IMR-90 (cell line): Measurements from ENCODE around the gene CENPT. TPM values are rescaled to one million over a fixed set of nuclear protein-coding genes. Genes with fewer than 3 reads are reported as not detected.

Experiments
- ATAC-seq: fragments of 200-7000 bp; cut with Tn5 transposase; 2 replicates; pipeline ENCODE4 v1.9.1; 2020; ENCODE audit warnings: low read depth, mild to moderate bottlenecking, moderate library complexity
- BruUV-seq: library from RNA; stranded (reverse); fragments of 400-500 nt; replicated peaks from 2 replicates; lab custom pipeline; 2021; lab: Mats Ljungman, UMichigan
- CTCF ChIA-PET: fragments of 300-600 bp; formaldehyde crosslinking; extraction: SDS; loops from one replicate; lab custom pipeline; 2021; ENCODE audit warnings: antibody characterized with exemption; lab: Yijun Ruan, JAX
- POLR2A ChIA-PET: fragments of 300-600 bp; sonication (Branson Sonifier 250); formaldehyde crosslinking; loops from one replicate; lab custom pipeline; 2022; ENCODE audit warnings: antibody characterized with exemption; ENCODE audit not compliant: unreplicated experiment; lab: Charles Lee
- DNase-seq: peaks from one replicate; pipeline ENCODE4 v3.0.0; 2013
- H2AFZ ChIP-seq: replicated peaks from 2 replicates; pipeline ENCODE3; 2013; ENCODE audit warnings: low read length, mild to moderate bottlenecking; ENCODE audit not compliant: poor library complexity
- H2AK5ac ChIP-seq: 2 replicates; pipeline ENCODE4 v1.6.1; 2013; ENCODE audit warnings: low read depth, low read length, inconsistent platforms
- H2AK9ac ChIP-seq: replicated peaks from 2 replicates; pipeline ENCODE3; 2013; ENCODE audit warnings: mild to moderate bottlenecking, low read depth, low read length, moderate library complexity; ENCODE audit not compliant: poor library complexity
- H2BK120ac ChIP-seq: 2 replicates; pipeline ENCODE4 v1.6.1; 2013; ENCODE audit warnings: low read depth, low read length, inconsistent platforms
- H2BK15ac ChIP-seq: 3 replicates; pipeline ENCODE4 v1.6.1; 2013; ENCODE audit warnings: low read depth, low read length, inconsistent platforms
- H2BK20ac ChIP-seq: 2 replicates; pipeline ENCODE4 v1.6.1; 2013; ENCODE audit warnings: low read depth, mild to moderate bottlenecking, inconsistent platforms, low read length, moderate library complexity
- H2BK5ac ChIP-seq: 2 replicates; pipeline ENCODE4 v1.6.1; 2013; ENCODE audit warnings: mild to moderate bottlenecking, low read depth, low read length, inconsistent platforms; ENCODE audit not compliant: poor library complexity, severe bottlenecking
- H3K14ac ChIP-seq: replicated peaks from 2 replicates; pipeline ENCODE4 v1.6.1; 2013; ENCODE audit warnings: low read depth, low read length, inconsistent platforms
- H3K18ac ChIP-seq: 2 replicates; pipeline ENCODE4 v1.6.1; 2013; ENCODE audit warnings: low read depth, low read length, control low read depth
- H3K23ac ChIP-seq: 2 replicates; pipeline ENCODE4 v1.6.1; 2013; ENCODE audit warnings: low read depth, low read length, inconsistent platforms
- H3K27ac ChIP-seq: 2 replicates; pipeline ENCODE4 v1.5.1; 2013; ENCODE audit warnings: mild to moderate bottlenecking, control low read depth, low read length; ENCODE audit not compliant: insufficient read depth
- H3K27me3 ChIP-seq: 2 replicates; pipeline ENCODE4 v1.6.1; 2013; ENCODE audit warnings: low read length; ENCODE audit not compliant: control insufficient read depth, insufficient read depth
- H3K36me3 ChIP-seq: 2 replicates; pipeline ENCODE4 v1.6.1; 2013; ENCODE audit warnings: low read length, mixed read lengths; ENCODE audit not compliant: control insufficient read depth, insufficient read depth
- H3K4ac ChIP-seq: 2 replicates; pipeline ENCODE4 v1.6.1; 2013; ENCODE audit warnings: low read depth, low read length, inconsistent platforms
- H3K4me1 ChIP-seq: 2 replicates; pipeline ENCODE4 v1.6.1; 2013; ENCODE audit warnings: low read length, mixed read lengths; ENCODE audit not compliant: control insufficient read depth, insufficient read depth
- H3K4me2 ChIP-seq: 2 replicates; pipeline ENCODE4 v1.6.1; 2013; ENCODE audit warnings: low read depth, mild to moderate bottlenecking, control low read depth, low read length, moderate library complexity
- H3K4me3 ChIP-seq: 2 replicates; pipeline ENCODE4 v1.5.1; 2013; ENCODE audit warnings: low read depth, mild to moderate bottlenecking, control low read depth, low read length, moderate library complexity; ENCODE audit not compliant: insufficient read depth
- H3K56ac ChIP-seq: 2 replicates; pipeline ENCODE4 v1.6.1; 2013; ENCODE audit warnings: low read length, inconsistent platforms; ENCODE audit not compliant: insufficient read depth; ENCODE audit errors: extremely low read depth
- H3K79me1 ChIP-seq, 2 experiments: 2 replicates each; pipeline ENCODE4 v1.6.1; 2013; ENCODE audit warnings: low read length in 2 of 2, inconsistent platforms in 1 of 2, low read depth in 1 of 2
- H3K9ac ChIP-seq: 2 replicates; pipeline ENCODE4 v1.6.1; 2013; ENCODE audit warnings: low read depth, low read length, control low read depth
- H3K9me1 ChIP-seq: 2 replicates; pipeline ENCODE4 v1.6.1; 2013; ENCODE audit warnings: low read length, inconsistent platforms; ENCODE audit not compliant: insufficient read depth
- H3K9me3 ChIP-seq: 2 replicates; pipeline ENCODE4 v1.6.1; 2013; ENCODE audit warnings: low read length; ENCODE audit not compliant: control insufficient read depth, insufficient read depth
- H4K20me1 ChIP-seq: 2 replicates; pipeline ENCODE4 v1.6.1; 2013; ENCODE audit warnings: low read length, inconsistent platforms; ENCODE audit not compliant: insufficient read depth
- H4K5ac ChIP-seq: 2 replicates; pipeline ENCODE4 v1.6.1; 2013; ENCODE audit warnings: mild to moderate bottlenecking, low read depth, low read length, control low read depth
- H4K8ac ChIP-seq, 2 experiments: 2 replicates each; pipeline ENCODE4 v1.6.1; 2013; ENCODE audit warnings: low read depth in 2 of 2, low read length in 2 of 2, control low read depth in 1 of 2, inconsistent platforms in 1 of 2
- H4K91ac ChIP-seq: 2 replicates; pipeline ENCODE4 v1.6.1; 2013; ENCODE audit warnings: low read depth, low read length, inconsistent platforms; ENCODE audit not compliant: insufficient read depth
- BHLHE40 ChIP-seq: fragments of 150-350 bp; IDR thresholded peaks from 2 replicates; pipeline ENCODE4 v1.6.1; 2016; ENCODE audit warnings: mild to moderate bottlenecking, low read depth, low read length
- CEBPB ChIP-seq: IDR thresholded peaks from 2 replicates; pipeline ENCODE4 v1.6.1; 2012; ENCODE audit warnings: low read depth, low read length, improper control_type of control experiment
- CHD1 ChIP-seq: IDR thresholded peaks from 2 replicates; pipeline ENCODE4 v1.6.1; 2012; ENCODE audit warnings: low read depth, low read length, improper control_type of control experiment
- FOS ChIP-seq: fragments of 150-350 bp; IDR thresholded peaks from 2 replicates; pipeline ENCODE4 v1.6.1; 2016; ENCODE audit warnings: low read depth, low read length
- MAFK ChIP-seq: IDR thresholded peaks from 2 replicates; pipeline ENCODE4 v1.6.1; 2012; ENCODE audit warnings: low read depth, low read length, improper control_type of control experiment
- MAZ ChIP-seq: IDR thresholded peaks from 2 replicates; pipeline ENCODE4 v1.6.1; 2012; ENCODE audit warnings: low read depth, mild to moderate bottlenecking, low read length, improper control_type of control experiment, moderate library complexity, borderline replicate concordance
- MXI1 ChIP-seq: IDR thresholded peaks from 2 replicates; pipeline ENCODE4 v1.6.1; 2012; ENCODE audit warnings: low read depth, mild to moderate bottlenecking, low read length, moderate library complexity, borderline replicate concordance
- NFE2L2 ChIP-seq: fragments of 150-350 bp; IDR thresholded peaks from 2 replicates; pipeline ENCODE4 v1.6.1; 2016; ENCODE audit warnings: low read depth, mild to moderate bottlenecking, low read length
- POLR2A ChIP-seq: IDR thresholded peaks from 2 replicates; pipeline ENCODE4 v1.6.1; 2012; ENCODE audit warnings: mild to moderate bottlenecking, low read depth, low read length
- RAD21 ChIP-seq: IDR thresholded peaks from 2 replicates; pipeline ENCODE4 v1.6.1; 2012; ENCODE audit warnings: low read length, improper control_type of control experiment
- RCOR1 ChIP-seq: IDR thresholded peaks from 2 replicates; pipeline ENCODE4 v1.6.1; 2012; ENCODE audit warnings: mild to moderate bottlenecking, low read length, improper control_type of control experiment; ENCODE audit not compliant: insufficient replicate concordance
- RFX5 ChIP-seq: IDR thresholded peaks from 2 replicates; pipeline ENCODE4 v1.8.0; 2012; ENCODE audit warnings: low read depth, mild to moderate bottlenecking, low read length, moderate library complexity
- SMC3 ChIP-seq: fragments of 150-350 bp; IDR thresholded peaks from 2 replicates; pipeline ENCODE4 v1.6.1; 2016; ENCODE audit warnings: low read depth, mild to moderate bottlenecking, antibody characterized with exemption, low read length, moderate library complexity
- WGBS, 2 experiments: methylation state at CpG; one replicate each; pipeline versions ENCODE4 v1.1.5 to v1.1.7; 2013; ENCODE audit warnings: missing lambda C conversion rate in 2 of 2; ENCODE audit not compliant: insufficient read length in 1 of 2; ENCODE audit errors: extremely low coverage in 2 of 2; 5-methylcytosine and 5-hydroxymethylcytosine counted together
- dilution Hi-C: fragments of 300-500 bp; cut with HindIII; formaldehyde crosslinking; loops from one replicate; pipeline ENCODE4 v1.14.3; 2018; ENCODE audit warnings: low sequenced_read_pairs; ENCODE audit not compliant: unreplicated experiment
- in situ Hi-C: fragments of 300-500 bp; cut with MboI; formaldehyde crosslinking; loops from 3 replicates; pipeline ENCODE4 v1.14.3; 2019; ENCODE audit warnings: low sequenced_read_pairs, inconsistent platforms, mixed read lengths
- intact Hi-C: fragments of 100-400 bp; cut with micrococcal nuclease; formaldehyde crosslinking; loops from 2 replicates; pipeline ENCODE4 v1.10.0; 2022
- polyA plus RNA-seq, 3 experiments: library from polyadenylated mRNA; depleted of rRNA; stranded (reverse); fragments of >200 nt; gene quantifications; 2 replicates each; pipeline ENCODE4 v1.2.3, GENCODE V29; 2012; ENCODE audit warnings: low replicate concordance in 1 of 3
- total RNA-seq: library from RNA; depleted of rRNA; stranded (reverse); fragments of >200 nt; gene quantifications from 2 replicates; pipeline ENCODE4 v1.2.3, GENCODE V29; 2012
- TF ChIP-seq, protein P1 (sequence below): fragments of 150-350 bp; IDR thresholded peaks from 2 replicates; pipeline ENCODE4 v1.6.1; 2017; ENCODE audit warnings: mild to moderate bottlenecking, antibody characterized with exemption, low read length, low read depth
- TF ChIP-seq, protein P2 (sequence below): fragments of 150-350 bp; IDR thresholded peaks from 2 replicates; pipeline ENCODE4 v1.6.1; 2016; ENCODE audit warnings: low read depth, mild to moderate bottlenecking, low read length, moderate library complexity, borderline replicate concordance

Gene CENPT
- total and polyA plus RNA-seq, 2 of the 4 experiments (the other 2 are of a cell fraction): 33.3 to 83.1 TPM

DNA sequence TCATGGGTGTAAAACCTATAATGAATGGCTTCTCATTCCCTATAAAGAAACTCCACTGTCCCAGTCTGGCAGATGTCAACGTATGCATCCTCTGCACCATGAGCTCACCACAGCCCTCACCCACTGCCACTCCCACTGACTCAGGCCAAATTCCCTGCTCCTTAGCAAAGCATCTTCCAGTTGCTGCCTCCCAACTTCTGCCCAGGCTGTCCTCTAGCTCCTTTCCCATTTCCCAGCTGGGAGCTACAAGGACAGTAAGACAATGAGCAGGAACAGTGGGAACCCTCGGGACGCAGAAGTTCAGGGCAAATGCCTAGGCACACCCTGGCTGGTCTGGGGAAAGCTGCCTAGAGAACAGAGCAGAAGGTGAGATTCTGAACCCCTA lies 14.5 kb downstream of the CENPT start:
- Histone ChIP-seq H2AK9ac (peak overlapping the region; percentile 98), H2BK120ac (no peak overlapping the region), H3K23ac (peak overlapping the region; percentile 89; the same call in 1 of the 2 replicates), H3K56ac (peak overlapping the region; percentile 44; the same call in 1 of the 2 replicates), H2BK5ac (peak overlapping the region; percentile 55), H3K36me3 (peaks cover 36% of the 10 kb centered on the region), H2BK15ac (no peak overlapping the region), H3K9me1 (peaks cover 7% of the 10 kb centered on the region; the same call in 1 of the 2 replicates), H2AK5ac (peak overlapping the region; percentile 91), H3K4me1 (peaks cover 2% of the 10 kb centered on the region), H4K8ac (peak overlapping the region in 1 of 2 experiments; percentile 76; a peak in 1 of 4 replicates), H2AFZ (peak overlapping the region; percentile 97), H3K4me2 (peak overlapping the region; percentile 99), H3K79me1 (peaks cover 6 to 36% of the 10 kb centered on the region in 2 experiments; a peak in 3 of 4 replicates), H3K4ac (peak overlapping the region; percentile 87), H3K9me3 (no peaks in the 10 kb centered on the region), H3K18ac (no peak overlapping the region), H3K4me3 (peak overlapping the region; percentile 75), H3K9ac (peak overlapping the region; percentile 69), H4K20me1 (no peaks in the 10 kb centered on the region), H3K14ac (peak overlapping the region; percentile 89), H3K27me3 (no peaks in the 10 kb centered on the region), H2BK20ac (no peak overlapping the region), H4K5ac (peak overlapping the region; percentile 25; the same call in 1 of the 2 replicates), H4K91ac (peak overlapping the region; percentile 50), H3K27ac (peak overlapping the region; percentile 77)
- intact Hi-C loops: no loop called here
- BruUV-seq: no TSS peak
- 12% methylated on average over 3 of the region's 3 CpGs; no CpG with 5 or more reads in 1 of the 2 experiments for WGBS, 2 experiments
- ATAC-seq (peak; percentile 75), DNase-seq (peak; percentile 80)
- in situ Hi-C loops: no loop called here
- dilution Hi-C loops: no loop called here
- CTCF ChIA-PET: interaction anchor here (2.4 kb wide), 1 partner anchor 17 kb away, joined by 11 read pairs; no protein-coding TSS in a partner anchor
- POLR2A ChIA-PET: interaction anchor here (1.1 kb wide), 1 partner anchor 11 kb away, joined by 3 read pairs; no protein-coding TSS in a partner anchor
- TF ChIP-seq MXI1 (0 out of 2 replicates have a peak, but pooled peaks have one; percentile 56), FOS (no peak), MAZ (no peak), CEBPB (no peak), POLR2A (peak; percentile 57), RCOR1 (peak; percentile 48), BHLHE40 (no peak), MAFK (peak; percentile 44; the same call in 1 of the 2 replicates), RAD21 (peak; percentile 30; the same call in 1 of the 2 replicates), RFX5 (no peak), NFE2L2 (no peak), CHD1 (no peak), SMC3 (no peak)
- TF ChIP-seq, protein P1, sequence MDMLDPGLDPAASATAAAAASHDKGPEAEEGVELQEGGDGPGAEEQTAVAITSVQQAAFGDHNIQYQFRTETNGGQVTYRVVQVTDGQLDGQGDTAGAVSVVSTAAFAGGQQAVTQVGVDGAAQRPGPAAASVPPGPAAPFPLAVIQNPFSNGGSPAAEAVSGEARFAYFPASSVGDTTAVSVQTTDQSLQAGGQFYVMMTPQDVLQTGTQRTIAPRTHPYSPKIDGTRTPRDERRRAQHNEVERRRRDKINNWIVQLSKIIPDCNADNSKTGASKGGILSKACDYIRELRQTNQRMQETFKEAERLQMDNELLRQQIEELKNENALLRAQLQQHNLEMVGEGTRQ: no peak
- TF ChIP-seq, protein P2, sequence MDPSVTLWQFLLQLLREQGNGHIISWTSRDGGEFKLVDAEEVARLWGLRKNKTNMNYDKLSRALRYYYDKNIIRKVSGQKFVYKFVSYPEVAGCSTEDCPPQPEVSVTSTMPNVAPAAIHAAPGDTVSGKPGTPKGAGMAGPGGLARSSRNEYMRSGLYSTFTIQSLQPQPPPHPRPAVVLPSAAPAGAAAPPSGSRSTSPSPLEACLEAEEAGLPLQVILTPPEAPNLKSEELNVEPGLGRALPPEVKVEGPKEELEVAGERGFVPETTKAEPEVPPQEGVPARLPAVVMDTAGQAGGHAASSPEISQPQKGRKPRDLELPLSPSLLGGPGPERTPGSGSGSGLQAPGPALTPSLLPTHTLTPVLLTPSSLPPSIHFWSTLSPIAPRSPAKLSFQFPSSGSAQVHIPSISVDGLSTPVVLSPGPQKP: no peak
